Iris pigment epithelial cell (primary cell): ENCODE measurements around the gene APPBP2.
"Not testable (repeated sequence)": the region's sequence is repeated elsewhere in the genome, so short reads cannot be mapped to it uniquely, and the experiment has no call there.

ENCODE experiments used
- DNase-seq: peaks from one replicate; pipeline ENCODE4 v3.0.0-alpha.2; 2011; ENCODE audit warnings: low read depth

Gene APPBP2

GRCh38 chr17:60496041-60496440, 30.0 kb downstream of the APPBP2 start:
- no peak for DNase-seq

- DNase-seq, result no peak
Observed at GRCh38 chr17:60495260-60495659, 30.8 kb downstream of the APPBP2 start.

GRCh38 chr17:60493847-60494321, 32.2 kb downstream of the APPBP2 start:
- DNase-seq, result peak; percentile 84

- DNase-seq, result no peak
Observed at GRCh38 chr17:60491771-60492170, 34.3 kb downstream of the APPBP2 start.

- not testable (repeated sequence) for DNase-seq
Observed at GRCh38 chr17:60490594-60490993, 35.4 kb downstream of the APPBP2 start.

- DNase-seq, result no peak
Observed at GRCh38 chr17:60481604-60482003, 44.4 kb downstream of the APPBP2 start.

GRCh38 chr17:60473788-60474187, 52.3 kb downstream of the APPBP2 start:
- peak; percentile 34 for DNase-seq

- DNase-seq, result no peak
Observed at GRCh38 chr17:60472449-60472848, 53.6 kb downstream of the APPBP2 start.

GRCh38 chr17:60471451-60471850, 54.6 kb downstream of the APPBP2 start:
- DNase-seq, result no peak

GRCh38 chr17:60468371-60468770, 57.7 kb downstream of the APPBP2 start:
- peak; percentile 20 for DNase-seq

GRCh38 chr17:60464343-60464742, 61.7 kb downstream of the APPBP2 start:
- DNase-seq, result no peak

GRCh38 chr17:60463157-60463835, 62.7 kb downstream of the APPBP2 start:
- DNase-seq, result no peak

- no peak for DNase-seq
Observed at GRCh38 chr17:60461584-60461983, 64.5 kb downstream of the APPBP2 start.

- no peak for DNase-seq
Observed at GRCh38 chr17:60457148-60457547, 68.9 kb downstream of the APPBP2 start.

- DNase-seq, result peak; percentile 76
Observed at GRCh38 chr17:60455378-60455777, 70.7 kb downstream of the APPBP2 start.

- DNase-seq, result no peak
Observed at GRCh38 chr17:60451965-60452364, 74.1 kb downstream of the APPBP2 start.

- DNase-seq, result no peak
Observed at GRCh38 chr17:60451071-60451470, 75.0 kb downstream of the APPBP2 start.

GRCh38 chr17:60447375-60447774, 78.7 kb downstream of the APPBP2 start:
- DNase-seq, result no peak

GRCh38 chr17:60445144-60445543, 80.9 kb downstream of the APPBP2 start:
- DNase-seq, result peak; percentile 28

- no peak for DNase-seq
Observed at GRCh38 chr17:60443713-60444112, 82.3 kb downstream of the APPBP2 start.

- DNase-seq, result peak; percentile 51
Observed at GRCh38 chr17:60442271-60443173, 83.5 kb downstream of the APPBP2 start.

- DNase-seq, result peak; percentile 65
Observed at GRCh38 chr17:60439501-60439900, 86.5 kb downstream of the APPBP2 start.

- no peak for DNase-seq
Observed at GRCh38 chr17:60436676-60437075, 89.4 kb downstream of the APPBP2 start.
